GM18907 (cell line): ENCODE data around the gene NKX1-1.
"Not testable (repeated sequence)": the region's sequence is repeated elsewhere in the genome, so short reads cannot be mapped to it uniquely, and the experiment has no call there.

Source experiments
- ATAC-seq: cut with Tn5 transposase; IDR thresholded peaks from one replicate; pipeline ENCODE4 v1.9.1; 2021; ENCODE audit warnings: mild to moderate bottlenecking, moderate library complexity; ENCODE audit not compliant: unreplicated experiment

Gene NKX1-1

GRCh38 chr4:1406394-1406980 is at the start of gene NKX1-1:
NKX1-1 (minus strand) TSS chr4:1406442; CDS start chr4:1406442, 0 bp downstream.
- ATAC-seq: no peak

GRCh38 chr4:1453731-1454130 is 47.5 kb upstream of the NKX1-1 start:
- no peak for ATAC-seq

GRCh38 chr4:1452431-1453051 is 46.3 kb upstream of the NKX1-1 start:
- no peak for ATAC-seq

GRCh38 chr4:1451752-1452122 is 45.5 kb upstream of the NKX1-1 start:
- no peak for ATAC-seq

- ATAC-seq: no peak
Measured at GRCh38 chr4:1451106-1451751, 45.0 kb upstream of the NKX1-1 start.

GRCh38 chr4:1449833-1450741 is 43.8 kb upstream of the NKX1-1 start:
- no peak for ATAC-seq

GRCh38 chr4:1449475-1449832 is 43.2 kb upstream of the NKX1-1 start:
- no peak for ATAC-seq

- no peak for ATAC-seq
Measured at GRCh38 chr4:1448589-1449420, 42.6 kb upstream of the NKX1-1 start.

GRCh38 chr4:1447676-1448588 is 41.7 kb upstream of the NKX1-1 start:
- ATAC-seq: no peak

GRCh38 chr4:1446502-1447386 is 40.5 kb upstream of the NKX1-1 start:
- no peak for ATAC-seq

- ATAC-seq: no peak
Measured at GRCh38 chr4:1445716-1446445, 39.6 kb upstream of the NKX1-1 start.

- ATAC-seq: not testable (repeated sequence)
Measured at GRCh38 chr4:1443688-1444172, 37.5 kb upstream of the NKX1-1 start.

- no peak for ATAC-seq
Measured at GRCh38 chr4:1427010-1427409, 20.8 kb upstream of the NKX1-1 start.

GRCh38 chr4:1421657-1422056 is 15.4 kb upstream of the NKX1-1 start:
- ATAC-seq: no peak

- ATAC-seq: no peak
Measured at GRCh38 chr4:1419708-1420107, 13.5 kb upstream of the NKX1-1 start.

GRCh38 chr4:1418494-1419285 is 12.4 kb upstream of the NKX1-1 start:
- no peak for ATAC-seq
